Liver (tissue), 3 donors: Measurements from ENCODE around the gene KSR2.

Experiments used
- CTCF ChIP-seq: fragments of 150-350 bp; IDR thresholded peaks from 2 replicates; pipeline ENCODE4 v1.5.1; 2017; ENCODE audit warnings: improper control_type of control experiment, low read depth, low read length; ENCODE audit not compliant: missing input control
- EGR1 ChIP-seq, 2 donors: IDR thresholded peaks; 2 replicates each; pipeline ENCODE4 v1.6.1; 2016 to 2018; ENCODE audit warnings: antibody characterized with exemption in 2 of 2, low read depth in 2 of 2
- HNF4A ChIP-seq, 2 donors: conservative IDR thresholded peaks; 2 replicates each; pipeline ENCODE4 v1.6.1; 2016; ENCODE audit warnings: antibody characterized with exemption in 2 of 2, mild to moderate bottlenecking in 2 of 2
- JUND ChIP-seq, 2 donors: IDR thresholded peaks; 2 replicates each; pipeline ENCODE4 v1.6.1; 2016; ENCODE audit warnings: antibody characterized with exemption in 2 of 2
- MAX ChIP-seq: IDR thresholded peaks from 2 replicates; pipeline ENCODE4 v1.6.1; 2016; ENCODE audit warnings: antibody characterized with exemption
- NR2F2 ChIP-seq: IDR thresholded peaks from 2 replicates; pipeline ENCODE4 v1.6.1; 2016; ENCODE audit warnings: antibody characterized with exemption
- REST ChIP-seq: IDR thresholded peaks from 2 replicates; pipeline ENCODE4 v1.6.1; 2016; ENCODE audit warnings: antibody characterized with exemption, mild to moderate bottlenecking
- SP1 ChIP-seq: IDR thresholded peaks from 2 replicates; pipeline ENCODE4 v1.6.1; 2018; ENCODE audit warnings: antibody characterized with exemption, mild to moderate bottlenecking
- YY1 ChIP-seq: IDR thresholded peaks from 2 replicates; pipeline ENCODE4 v1.6.1; 2016; ENCODE audit warnings: antibody characterized with exemption, mild to moderate bottlenecking
- donor health status: healthy.
- donor health status: healthy.

GRCh38 chr12:117606945-117607344 is 361.8 kb downstream of the KSR2 start:
- no peak for TF ChIP-seq CTCF
- TF ChIP-seq MAX: no peak
- TF ChIP-seq NR2F2: no peak
- no peak for TF ChIP-seq SP1
- no peak for TF ChIP-seq JUND (IDR thresholded peaks at IDR 0.05)
- TF ChIP-seq EGR1 (IDR thresholded peaks at IDR 0.05; ENCODE audit: low read depth in 2 of 2): no peak
- TF ChIP-seq REST: no peak
- TF ChIP-seq YY1: no peak
- TF ChIP-seq HNF4A (conservative IDR thresholded peaks at IDR 0.05): no peak
